Thymus (tissue), 11 donors: ENCODE measurements around the gene PCDHGB7. TPM values are rescaled to one million over a fixed set of nuclear protein-coding genes. Genes with fewer than 3 reads are reported as not detected.
"Not testable (repeated sequence)": the region's sequence is repeated elsewhere in the genome, so short reads cannot be mapped to it uniquely, and the experiment has no call there.

Experiments
- DNase-seq, 9 donors: peaks; one replicate each; pipeline ENCODE4 v3.0.0-alpha.2; 2013; ENCODE audit warnings: low spot score in 9 of 9, low read depth in 6 of 9, missing footprints in 1 of 9
- H3K27ac ChIP-seq, 2 donors: one replicate each; pipeline ENCODE4 v1.5.1; 2013; ENCODE audit warnings: control low read depth in 1 of 2, low read depth in 1 of 2, low read length in 1 of 2, mild to moderate bottlenecking in 1 of 2, moderate library complexity in 1 of 2
- H3K27me3 ChIP-seq, 2 donors: one replicate each; pipeline ENCODE4 v1.5.1; 2013; ENCODE audit warnings: low read length in 1 of 2; ENCODE audit not compliant: control insufficient read depth in 2 of 2, insufficient read depth in 1 of 2
- H3K36me3 ChIP-seq, 2 donors: one replicate each; pipeline ENCODE4 v1.5.1; 2013; ENCODE audit warnings: low read length in 1 of 2, mild to moderate bottlenecking in 1 of 2, moderate library complexity in 1 of 2; ENCODE audit not compliant: control insufficient read depth in 2 of 2, insufficient read depth in 2 of 2
- H3K4me1 ChIP-seq, 2 donors: one replicate each; pipeline ENCODE4 v1.5.1; 2013; ENCODE audit warnings: low read length in 2 of 2; ENCODE audit not compliant: control insufficient read depth in 2 of 2, insufficient read depth in 2 of 2
- H3K4me3 ChIP-seq, 2 donors: one replicate each; pipeline ENCODE4 v1.5.1; 2013; ENCODE audit warnings: low read length in 2 of 2, control low read depth in 1 of 2, mild to moderate bottlenecking in 1 of 2
- H3K9me3 ChIP-seq, 2 donors: one replicate each; pipeline ENCODE4 v1.5.1; 2013; ENCODE audit warnings: low read length in 1 of 2, mild to moderate bottlenecking in 1 of 2; ENCODE audit not compliant: control insufficient read depth in 2 of 2, insufficient read depth in 1 of 2
- WGBS: extraction: QIAGEN DNeasy Blood & Tissue Kit; methylation state at CpG from one replicate; pipeline ENCODE4 v1.1.7; 2013; 5-methylcytosine and 5-hydroxymethylcytosine counted together
- polyA plus RNA-seq: library from polyadenylated mRNA; stranded (reverse); fragments of 200-250 nt; gene quantifications from one replicate; pipeline ENCODE4 v1.2.3, GENCODE V29; 2013
- total RNA-seq: library from RNA; stranded (reverse); fragments of 120-200 nt; gene quantifications from one replicate; pipeline ENCODE4 v1.2.4, GENCODE V29; 2013
- donor health status: healthy.

The PCDHGB7 gene
- total and polyA plus RNA-seq, 2 donors: 0.85 to 1.2 TPM

DNA sequence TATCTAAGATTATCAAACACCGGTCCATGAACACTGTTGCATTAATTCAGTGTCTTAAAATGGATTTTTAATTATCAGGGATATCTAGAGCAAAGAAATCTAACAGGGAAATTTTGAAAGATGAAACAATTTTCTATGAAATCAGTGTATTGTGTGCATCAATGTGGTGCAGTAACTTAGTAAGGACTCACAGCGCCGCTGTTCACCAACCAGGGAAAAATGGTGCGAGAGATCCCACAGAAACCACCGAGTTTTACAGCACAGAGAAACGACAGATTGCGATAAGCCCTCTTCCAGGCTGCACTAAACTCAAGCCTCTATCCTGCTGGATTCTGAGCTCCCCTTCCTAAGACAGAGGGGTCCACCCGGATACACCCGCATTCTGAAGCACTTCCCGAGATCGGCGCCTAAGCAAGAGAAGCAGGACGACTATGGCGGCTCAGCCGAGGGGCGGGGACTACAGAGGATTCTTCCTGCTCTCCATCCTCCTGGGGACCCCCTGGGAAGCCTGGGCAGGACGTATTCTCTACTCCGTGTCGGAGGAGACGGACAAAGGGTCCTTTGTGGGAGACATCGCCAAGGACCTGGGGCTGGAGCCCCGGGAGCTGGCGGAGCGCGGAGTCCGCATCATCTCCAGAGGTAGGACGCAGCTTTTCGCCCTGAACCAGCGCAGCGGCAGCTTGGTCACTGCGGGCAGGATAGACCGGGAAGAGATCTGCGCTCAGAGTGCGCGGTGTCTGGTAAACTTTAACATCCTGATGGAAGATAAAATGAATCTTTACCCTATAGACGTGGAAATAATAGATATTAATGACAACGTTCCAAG, 34.8 kb upstream of the PCDHGB7 start, which contains the start of gene PCDHGA7:
Gene PCDHGA7, plus strand, starts transcription at position 274 of the 826 bp plus-strand sequence. Its CDS starts 158 bp downstream, at position 432.
- 23% methylated on average over 37 of the region's 37 CpGs for WGBS
- Histone ChIP-seq H3K9me3 (peaks cover 7 to 25% of the 10 kb centered on the region in 2 donors), H3K4me1 (no peaks in the 10 kb centered on the region), H3K36me3 (no peaks in the 10 kb centered on the region), H3K27ac (no peak within 1 kb of the TSS), H3K27me3 (peaks cover 3 to 39% of the 10 kb centered on the region in 2 donors), H3K4me3 (peak within 1 kb of the TSS in 1 of 2 donors; percentile 27)
- no peak for DNase-seq

DNA sequence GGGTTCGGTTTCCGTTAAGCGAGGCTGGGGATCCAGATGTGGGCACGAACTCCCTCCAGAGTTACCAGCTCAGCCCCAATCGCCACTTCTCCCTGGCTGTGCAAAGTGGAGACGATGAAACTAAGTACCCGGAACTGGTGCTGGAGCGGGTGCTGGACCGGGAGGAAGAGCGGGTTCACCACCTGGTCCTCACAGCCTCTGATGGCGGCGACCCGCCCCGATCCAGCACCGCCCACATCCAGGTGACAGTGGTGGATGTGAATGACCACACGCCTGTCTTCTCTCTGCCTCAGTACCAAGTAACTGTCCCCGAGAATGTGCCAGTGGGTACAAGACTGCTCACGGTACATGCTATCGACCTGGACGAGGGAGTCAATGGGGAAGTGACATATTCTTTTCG, 34.1 kb upstream of the PCDHGB7 start:
- 47% methylated on average over 21 of the region's 21 CpGs for WGBS

DNA sequence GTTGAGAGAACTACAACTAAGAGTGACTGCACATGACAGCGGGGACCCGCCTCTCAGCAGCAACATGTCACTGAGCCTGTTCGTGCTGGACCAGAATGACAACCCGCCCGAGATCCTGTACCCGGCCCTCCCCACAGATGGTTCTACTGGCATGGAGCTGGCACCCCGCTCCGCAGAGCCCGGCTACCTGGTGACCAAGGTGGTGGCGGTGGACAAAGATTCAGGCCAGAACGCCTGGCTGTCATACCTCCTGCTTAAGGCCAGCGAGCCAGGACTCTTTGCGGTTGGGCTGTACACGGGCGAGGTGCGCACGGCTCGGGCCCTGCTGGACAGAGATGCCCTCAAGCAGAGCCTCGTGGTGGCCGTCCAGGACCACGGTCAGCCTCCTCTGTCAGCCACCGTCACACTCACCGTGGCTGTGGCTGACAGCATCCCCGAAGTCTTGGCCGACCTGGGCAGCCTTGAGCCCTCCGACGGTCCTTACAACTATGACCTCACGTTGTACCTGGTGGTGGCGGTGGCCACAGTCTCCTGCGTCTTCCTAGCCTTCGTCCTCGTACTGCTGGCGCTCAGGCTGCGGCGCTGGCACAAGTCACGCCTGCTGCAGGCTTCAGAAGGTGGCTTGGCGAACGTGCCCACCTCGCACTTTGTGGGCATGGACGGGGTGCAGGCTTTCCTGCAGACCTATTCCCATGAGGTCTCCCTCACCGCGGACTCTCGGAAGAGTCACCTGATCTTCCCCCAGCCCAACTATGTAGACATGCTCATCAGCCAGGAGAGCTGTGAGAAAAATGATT, 32.8 kb upstream of the PCDHGB7 start:
- H3K27me3 ChIP-seq: peaks cover 3 to 55% of the 10 kb centered on the region in 2 donors
- no peak overlapping the region for H3K27ac ChIP-seq
- 60% methylated on average over 43 of the region's 43 CpGs for WGBS
- H3K36me3 ChIP-seq: no peaks in the 10 kb centered on the region
- H3K4me1 ChIP-seq: no peaks in the 10 kb centered on the region
- no peak overlapping the region for H3K4me3 ChIP-seq
- no peak for DNase-seq
- peaks cover 8 to 34% of the 10 kb centered on the region in 2 donors for H3K9me3 ChIP-seq

More for the DNA sequence above, 34.1 kb upstream of the PCDHGB7 start:
- no peaks in the 10 kb centered on the region for H3K36me3 ChIP-seq
- peaks cover 3 to 42% of the 10 kb centered on the region in 2 donors for H3K27me3 ChIP-seq
- peaks cover 7 to 24% of the 10 kb centered on the region in 2 donors for H3K9me3 ChIP-seq
- DNase-seq: no peak
- H3K4me3 ChIP-seq: no peak overlapping the region
- H3K27ac ChIP-seq: no peak overlapping the region
- H3K4me1 ChIP-seq: no peaks in the 10 kb centered on the region

DNA sequence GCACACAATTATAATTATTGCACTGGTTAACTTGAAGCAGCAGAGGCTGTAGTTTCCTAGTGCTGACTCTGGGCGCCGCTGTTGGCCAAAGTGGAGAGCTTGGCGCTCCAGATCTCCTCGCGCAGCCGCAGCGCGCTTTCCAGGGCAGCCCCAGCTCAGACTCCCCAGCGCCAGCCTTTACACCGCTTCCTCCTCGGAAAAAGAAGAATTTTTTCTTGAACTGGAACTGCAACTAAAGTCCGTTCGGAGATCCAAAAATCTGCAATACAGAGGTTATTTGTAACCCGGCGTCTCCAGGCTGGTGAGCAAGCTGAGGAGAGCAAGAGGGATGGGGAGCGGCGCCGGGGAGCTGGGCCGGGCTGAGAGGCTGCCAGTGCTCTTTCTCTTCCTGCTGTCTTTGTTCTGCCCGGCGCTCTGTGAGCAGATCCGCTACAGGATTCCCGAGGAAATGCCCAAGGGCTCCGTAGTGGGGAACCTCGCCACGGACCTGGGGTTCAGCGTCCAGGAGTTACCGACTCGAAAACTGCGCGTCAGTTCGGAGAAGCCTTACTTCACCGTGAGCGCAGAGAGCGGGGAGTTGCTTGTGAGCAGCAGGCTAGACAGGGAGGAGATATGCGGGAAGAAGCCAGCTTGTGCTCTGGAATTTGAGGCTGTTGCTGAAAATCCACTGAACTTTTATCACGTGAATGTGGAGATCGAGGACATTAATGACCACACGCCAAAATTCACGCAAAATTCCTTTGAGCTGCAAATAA, 29.7 kb upstream of the PCDHGB7 start, which contains the start of gene PCDHGB4:
Gene PCDHGB4, plus strand, starts transcription at position 142 of the 755 bp plus-strand sequence. Its CDS starts 187 bp downstream, at position 329.
- not testable (repeated sequence) for H3K27ac ChIP-seq, H3K36me3 ChIP-seq, H3K4me1 ChIP-seq, H3K4me3 ChIP-seq
- H3K9me3 ChIP-seq: peaks cover 10 to 38% of the 10 kb centered on the region in 2 donors
- WGBS: 23% methylated on average over 22 of the region's 40 CpGs
- DNase-seq: peak in 1 of 9 donors; percentile 16
- H3K27me3 ChIP-seq: peaks cover 3 to 63% of the 10 kb centered on the region in 2 donors

DNA sequence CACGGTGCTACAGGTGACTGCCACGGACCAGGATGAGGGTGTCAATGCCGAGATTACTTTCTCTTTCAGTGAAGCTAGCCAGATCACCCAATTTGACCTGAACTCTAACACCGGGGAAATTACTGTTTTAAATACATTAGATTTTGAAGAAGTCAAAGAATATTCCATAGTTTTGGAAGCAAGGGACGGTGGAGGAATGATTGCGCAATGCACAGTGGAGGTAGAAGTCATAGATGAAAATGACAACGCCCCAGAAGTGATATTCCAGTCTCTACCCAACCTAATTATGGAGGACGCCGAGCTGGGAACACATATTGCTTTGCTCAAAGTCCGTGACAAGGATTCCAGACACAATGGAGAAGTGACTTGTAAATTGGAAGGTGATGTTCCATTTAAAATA, 28.8 kb upstream of the PCDHGB7 start:
- Histone ChIP-seq H3K4me3 (no peak overlapping the region), H3K27me3 (peaks cover 1 to 63% of the 10 kb centered on the region in 2 donors), H3K4me1 (no peaks in the 10 kb centered on the region), H3K27ac (no peak overlapping the region), H3K9me3 (peaks cover 6 to 38% of the 10 kb centered on the region in 2 donors), H3K36me3 (no peaks in the 10 kb centered on the region)
- WGBS: 57% methylated on average over 10 of the region's 10 CpGs
- DNase-seq: no peak

DNA sequence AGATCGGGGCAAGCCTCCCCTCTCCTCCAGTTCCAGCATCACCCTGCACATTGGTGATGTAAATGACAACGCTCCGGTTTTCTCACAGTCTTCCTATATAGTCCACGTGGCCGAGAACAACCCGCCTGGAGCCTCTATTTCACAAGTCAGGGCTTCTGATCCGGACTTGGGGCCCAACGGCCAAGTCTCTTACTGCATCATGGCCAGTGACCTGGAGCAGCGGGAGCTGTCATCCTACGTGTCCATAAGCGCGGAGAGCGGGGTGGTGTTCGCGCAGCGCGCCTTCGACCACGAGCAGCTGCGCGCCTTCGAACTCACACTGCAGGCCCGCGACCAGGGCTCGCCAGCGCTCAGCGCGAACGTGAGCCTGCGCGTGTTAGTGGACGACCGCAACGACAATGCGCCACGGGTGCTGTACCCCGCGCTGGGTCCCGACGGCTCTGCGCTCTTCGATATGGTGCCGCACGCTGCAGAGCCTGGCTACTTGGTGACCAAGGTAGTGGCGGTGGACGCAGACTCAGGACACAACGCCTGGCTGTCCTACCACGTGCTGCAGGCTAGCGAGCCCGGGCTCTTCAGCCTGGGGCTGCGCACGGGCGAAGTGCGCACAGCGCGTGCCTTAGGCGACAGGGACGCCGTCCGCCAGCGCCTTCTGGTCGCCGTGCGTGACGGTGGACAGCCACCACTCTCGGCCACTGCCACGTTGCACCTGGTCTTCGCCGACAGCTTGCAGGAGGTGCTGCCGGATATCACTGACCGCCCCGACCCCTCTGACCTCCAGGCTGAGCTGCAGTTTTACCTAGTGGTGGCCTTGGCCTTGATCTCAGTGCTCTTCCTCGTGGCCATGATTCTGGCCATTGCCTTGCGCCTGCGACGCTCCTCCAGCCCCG, 28.1 kb upstream of the PCDHGB7 start:
- WGBS: 50% methylated on average over 77 of the region's 77 CpGs
- H3K27me3 ChIP-seq: peaks cover 0 to 65% of the 10 kb centered on the region in 2 donors

DNA sequence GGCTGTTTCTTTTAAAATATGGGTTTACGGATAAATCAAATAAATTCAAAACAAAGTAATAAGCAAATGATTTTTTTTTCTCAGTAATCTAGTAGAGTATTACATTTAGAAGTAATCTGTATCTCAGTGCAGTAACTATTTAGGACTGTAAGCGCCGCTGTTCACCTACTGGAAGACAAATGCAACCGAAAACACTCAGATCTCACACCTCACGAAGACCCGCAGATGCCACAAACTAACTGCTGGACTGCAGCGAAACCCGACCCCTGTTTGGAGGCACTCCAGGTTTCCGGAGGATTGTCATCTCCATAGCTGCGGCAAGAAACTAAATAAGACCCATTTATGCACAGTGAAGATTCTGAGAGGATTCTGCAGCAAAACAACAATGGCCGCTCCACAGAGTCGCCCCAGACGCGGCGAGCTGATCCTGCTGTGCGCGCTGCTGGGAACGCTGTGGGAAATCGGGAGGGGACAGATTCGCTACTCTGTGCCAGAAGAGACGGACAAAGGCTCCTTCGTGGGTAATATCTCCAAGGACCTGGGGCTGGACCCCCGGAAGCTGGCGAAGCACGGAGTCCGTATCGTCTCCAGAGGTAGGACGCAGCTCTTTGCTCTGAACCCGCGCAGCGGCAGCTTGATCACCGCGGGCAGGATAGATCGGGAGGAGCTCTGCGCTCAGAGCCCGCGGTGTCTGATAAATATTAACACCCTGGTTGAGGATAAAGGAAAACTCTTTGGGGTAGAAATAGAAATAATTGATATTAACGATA, 24.9 kb upstream of the PCDHGB7 start, which contains the start of gene PCDHGA8:
Gene PCDHGA8, plus strand, starts transcription at position 205 of the 770 bp plus-strand sequence. Its CDS starts 181 bp downstream, at position 386.
- Histone ChIP-seq H3K4me3 (no peak within 1 kb of the TSS), H3K9me3 (peaks cover 11 to 38% of the 10 kb centered on the region in 2 donors), H3K36me3 (no peaks in the 10 kb centered on the region), H3K4me1 (no peaks in the 10 kb centered on the region), H3K27me3 (peaks cover 0 to 68% of the 10 kb centered on the region in 2 donors), H3K27ac (no peak within 1 kb of the TSS)
- WGBS: 35% methylated on average over 38 of the region's 38 CpGs
- no peak for DNase-seq

More for the DNA sequence above, 28.1 kb upstream of the PCDHGB7 start:
- H3K4me3 ChIP-seq: no peak overlapping the region
- peaks cover 9 to 42% of the 10 kb centered on the region in 2 donors for H3K9me3 ChIP-seq
- no peaks in the 10 kb centered on the region for H3K4me1 ChIP-seq
- no peaks in the 10 kb centered on the region for H3K36me3 ChIP-seq
- DNase-seq: no peak
- no peak overlapping the region for H3K27ac ChIP-seq
